HepG2 (cell line): Measurements from ENCODE around the gene GPSM1. TPM values are rescaled to one million over a fixed set of nuclear protein-coding genes. Genes with fewer than 3 reads are reported as not detected.

Experiments used
- ATAC-seq: fragments of 200-7000 bp; cut with Tn5 transposase; 3 replicates; pipeline ENCODE4 v1.9.1; 2020; ENCODE audit warnings: mild to moderate bottlenecking, moderate library complexity
- BruUV-seq: library from RNA; stranded (reverse); fragments of 400-500 nt; replicated peaks from 2 replicates; lab custom pipeline; 2021; lab: Mats Ljungman, UMichigan
- CTCF ChIA-PET: fragments of 300-600 bp; formaldehyde crosslinking; extraction: SDS; loops from one replicate; lab custom pipeline; 2021; ENCODE audit warnings: low total read pairs, inconsistent platforms, low intra/inter-chr PET ratio; lab: Yijun Ruan, JAX
- POLR2A ChIA-PET: fragments of 350-600 bp; sonication (Branson Sonifier 250); formaldehyde crosslinking; loops from one replicate; lab custom pipeline; 2020; ENCODE audit warnings: antibody characterized with exemption, inconsistent platforms; lab: Yijun Ruan, JAX
- DNase-seq: peaks from one replicate; pipeline ENCODE4 v3.0.0-alpha.2; 2015; ENCODE audit warnings: low spot score
- FAIRE-seq: peaks from 3 replicates; lab custom pipeline; 2011; peaks lifted over from hg19 to GRCh38; lab: Jason Lieb, UNC
- H2AFZ ChIP-seq: one replicate; pipeline ENCODE4 v1.6.1; 2011; ENCODE audit warnings: low read length, inconsistent platforms
- H3K27ac ChIP-seq: fragments of 300-600 bp; 3 replicates; pipeline ENCODE4 v1.8.0; 2011; ENCODE audit warnings: mixed run types, mild to moderate bottlenecking, mixed read lengths, low read length, inconsistent platforms; ENCODE audit not compliant: insufficient read depth; ENCODE audit errors: extremely low read length
- H3K27me3 ChIP-seq, 2 experiments: fragments of 200-600 bp in 1 of 2; 2 replicates in 1 of 2; 3 replicates in 1 of 2; pipeline versions ENCODE4 v1.6.0 to v1.8.0; 2011; ENCODE audit warnings: low read length in 2 of 2, mild to moderate bottlenecking in 2 of 2, moderate library complexity in 2 of 2, inconsistent platforms in 1 of 2; ENCODE audit not compliant: insufficient read depth in 2 of 2, control insufficient read depth in 1 of 2
- H3K36me3 ChIP-seq, 2 experiments: fragments of 200-600 bp in 1 of 2; replicated peaks in 1 of 2; 2 replicates in 1 of 2; 3 replicates in 1 of 2; pipeline versions ENCODE4 v1.5.1 to v1.8.0; 2011; ENCODE audit warnings: low read length in 2 of 2, inconsistent platforms in 1 of 2; ENCODE audit not compliant: insufficient read depth in 2 of 2, control insufficient read depth in 1 of 2
- H3K4me1 ChIP-seq: 2 replicates; pipeline ENCODE4 v1.5.1; 2012; ENCODE audit warnings: low read length, inconsistent platforms; ENCODE audit not compliant: insufficient read depth
- H3K4me2 ChIP-seq: 2 replicates; pipeline ENCODE4 v1.6.0; 2011; ENCODE audit warnings: low read depth, low read length, inconsistent platforms
- H3K4me3 ChIP-seq, 3 experiments: fragments of 200-600 bp in 1 of 3; sonication (generic), shearing (Covaris generic) in 1 of 3; replicated peaks in 1 of 3; 2 replicates each; pipeline ENCODE4 v1.5.1; 2011 to 2016; ENCODE audit warnings: low read length in 3 of 3, inconsistent platforms in 2 of 3, low read depth in 2 of 3, mild to moderate bottlenecking in 2 of 3, control low read depth in 1 of 3, mixed read lengths in 1 of 3; ENCODE audit not compliant: insufficient read depth in 1 of 3
- H3K79me2 ChIP-seq: one replicate; pipeline ENCODE4 v1.6.1; 2011; ENCODE audit warnings: low read length, inconsistent platforms; ENCODE audit not compliant: insufficient read depth
- H3K9ac ChIP-seq: 2 replicates; pipeline ENCODE4 v1.6.0; 2011; ENCODE audit warnings: mild to moderate bottlenecking, low read depth, low read length, inconsistent platforms; ENCODE audit not compliant: insufficient read depth
- H3K9me3 ChIP-seq: 2 replicates; pipeline ENCODE4 v1.5.1; 2012; ENCODE audit warnings: mild to moderate bottlenecking, low read length
- H4K20me1 ChIP-seq: 2 replicates; pipeline ENCODE4 v1.6.0; 2011; ENCODE audit warnings: inconsistent platforms, mild to moderate bottlenecking, low read length, moderate library complexity; ENCODE audit not compliant: insufficient read depth
- ATAD3A ChIP-seq: sonication (generic); formaldehyde crosslinking; IDR thresholded peaks from 2 replicates; pipeline ENCODE4 v1.4.0; 2020; ENCODE audit warnings: missing genetic modification reagents
- FOXJ3 ChIP-seq: sonication (generic); formaldehyde crosslinking; IDR thresholded peaks from 2 replicates; pipeline ENCODE4 v1.4.0; 2020; ENCODE audit warnings: missing genetic modification reagents, mild to moderate bottlenecking, borderline replicate concordance
- GLI4 ChIP-seq: sonication (generic); formaldehyde crosslinking; IDR thresholded peaks from 2 replicates; pipeline ENCODE4 v1.5.1; 2020; ENCODE audit warnings: missing genetic modification reagents, mild to moderate bottlenecking, moderate library complexity, borderline replicate concordance
- HHEX ChIP-seq: IDR thresholded peaks from 2 replicates; pipeline ENCODE4 v1.6.1; 2016; ENCODE audit warnings: control low read depth
- NCOA2 ChIP-seq: sonication (generic); formaldehyde crosslinking; IDR thresholded peaks from 2 replicates; pipeline ENCODE4 v1.8.0; 2022; ENCODE audit warnings: inconsistent platforms
- REPIN1 ChIP-seq: sonication (generic); formaldehyde crosslinking; IDR thresholded peaks from 2 replicates; pipeline ENCODE4 v1.8.0; 2022; ENCODE audit warnings: missing genetic modification reagents, low read depth, mild to moderate bottlenecking, borderline replicate concordance
- SMARCE1 ChIP-seq: fragments of 450-650 bp; IDR thresholded peaks from 2 replicates; pipeline ENCODE4 v1.6.1; 2017; ENCODE audit warnings: borderline replicate concordance
- SNAPC2 ChIP-seq: sonication (generic); formaldehyde crosslinking; IDR thresholded peaks from 2 replicates; pipeline ENCODE4 v1.8.1; 2022; ENCODE audit warnings: mild to moderate bottlenecking, missing genetic modification reagents
- ZNF484 ChIP-seq: sonication (generic); formaldehyde crosslinking; IDR thresholded peaks from 2 replicates; pipeline ENCODE4 v1.5.1; 2020; ENCODE audit warnings: mild to moderate bottlenecking, low read depth, missing genetic modification reagents, borderline replicate concordance
- ZNF737 ChIP-seq: sonication (generic); formaldehyde crosslinking; IDR thresholded peaks from 2 replicates; pipeline ENCODE4 v1.5.0; 2020; ENCODE audit warnings: missing genetic modification reagents, mild to moderate bottlenecking, borderline replicate concordance
- WGBS: methylation state at CpG from one replicate; pipeline ENCODE4 v1.1.6; 2017; ENCODE audit warnings: low lambda C conversion rate; 5-methylcytosine and 5-hydroxymethylcytosine counted together
- in situ Hi-C: cut with HindIII; loops from 2 replicates; pipeline ENCODE4 v1.10.0; 2017; ENCODE audit warnings: low pct_unique_long_range_greater_than_20kb; ENCODE audit not compliant: extremely low pct_ligation_motif_present
- intact Hi-C: fragments of 100-400 bp; cut with micrococcal nuclease; formaldehyde crosslinking; loops from one replicate; pipeline ENCODE4 v1.10.0; 2022; ENCODE audit not compliant: unreplicated experiment
- polyA plus RNA-seq, 8 experiments: library from polyadenylated mRNA; depleted of rRNA in 3 of 8; stranded (reverse) in 7 of 8; unstranded in 1 of 8; fragments of >200 nt; fragmentation: Illumina TruSeq in 4 of 8; extraction: Trizol in 4 of 8; gene quantifications; 2 replicates each; pipeline versions ENCODE4 v1.2.1 to v1.2.3, GENCODE V29; 2011 to 2016; ENCODE audit warnings: low read depth in 4 of 8, missing spikeins in 1 of 8, mixed read lengths in 1 of 8; ENCODE audit not compliant: insufficient read depth in 1 of 8
- total RNA-seq, 5 experiments: library from RNA; depleted of rRNA; stranded (reverse); fragments of >200 nt; fragmentation: Illumina TruSeq; extraction: Trizol; gene quantifications; 2 replicates each; pipeline ENCODE4 v1.2.3, GENCODE V29; 2016; ENCODE audit warnings: low read depth in 1 of 5
- TF ChIP-seq, protein P1 (sequence below): sonication (generic); formaldehyde crosslinking; IDR thresholded peaks from 2 replicates; pipeline ENCODE4 v1.8.1; 2023; ENCODE audit warnings: mild to moderate bottlenecking, moderate library complexity, missing genetic modification reagents
- TF ChIP-seq, protein P2 (sequence below): sonication (generic); formaldehyde crosslinking; IDR thresholded peaks from 2 replicates; pipeline ENCODE4 v1.5.1; 2020; ENCODE audit warnings: missing genetic modification reagents, mild to moderate bottlenecking, borderline replicate concordance

The GPSM1 gene
- total and polyA plus RNA-seq, 2 of the 13 experiments (the other 11 are each of a cell fraction or from before 2014, with no cell fraction given) = 1.0 to 2.4 TPM

DNA sequence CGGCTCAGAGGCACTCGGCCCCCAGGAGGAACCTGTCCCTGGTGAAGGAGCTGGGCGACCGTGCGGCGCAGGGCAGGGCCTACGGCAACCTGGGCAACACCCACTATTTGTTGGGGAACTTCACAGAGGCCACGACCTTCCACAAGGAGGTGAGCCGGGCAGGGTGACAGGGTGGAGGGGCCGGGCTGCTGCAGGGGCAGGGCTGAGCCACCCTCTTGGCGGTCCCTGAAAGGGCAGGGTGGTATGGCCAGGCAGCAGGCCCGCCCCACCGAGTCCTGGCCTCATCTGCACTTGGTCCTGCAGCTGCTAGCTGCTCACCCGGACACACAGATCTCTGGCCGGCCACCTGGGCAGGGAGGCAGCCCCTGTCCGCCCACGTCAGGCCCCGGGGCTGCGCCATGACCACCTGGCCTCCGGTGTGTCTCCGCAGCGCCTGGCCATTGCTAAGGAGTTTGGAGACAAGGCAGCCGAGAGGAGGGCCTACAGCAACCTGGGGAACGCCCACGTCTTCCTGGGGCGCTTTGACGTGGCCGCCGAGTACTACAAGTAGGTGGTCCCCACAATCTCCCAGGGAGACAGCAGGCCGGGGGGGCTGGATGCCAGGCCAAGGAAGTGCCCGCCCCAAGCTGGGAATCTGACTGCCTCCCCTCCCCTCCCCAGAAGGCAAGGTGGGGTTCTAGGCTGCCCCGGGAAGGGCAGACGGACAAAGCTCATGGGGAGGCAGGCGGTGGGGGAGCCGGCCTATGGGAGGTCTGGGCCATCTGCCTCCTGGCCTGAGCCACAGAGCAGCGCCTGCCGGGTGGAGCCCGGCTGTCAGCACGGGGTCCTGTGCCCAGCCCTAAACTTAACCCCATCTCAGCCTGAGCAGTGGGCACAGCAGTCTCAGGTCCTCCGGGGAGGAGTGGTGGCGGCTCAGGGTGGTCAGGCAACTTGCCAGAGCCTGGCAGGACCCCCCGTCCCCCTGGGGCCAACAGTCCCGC, 10.4 kb downstream of the GPSM1 start:
- Histone ChIP-seq H3K4me3 (no peak overlapping the region), H3K27ac (no peak overlapping the region), H3K4me2 (no peak overlapping the region), H3K36me3 (no peaks in the 10 kb centered on the region), H3K4me1 (peaks cover 30% of the 10 kb centered on the region), H3K9me3 (no peaks in the 10 kb centered on the region), H2AFZ (no peak overlapping the region), H3K79me2 (no peaks in the 10 kb centered on the region), H4K20me1 (no peaks in the 10 kb centered on the region), H3K9ac (no peak overlapping the region), H3K27me3 (peaks cover 4 to 15% of the 10 kb centered on the region in 2 experiments; a peak in 3 of 5 replicates)
- in situ Hi-C loops (loop anchor here (25.0 kb wide), 1 partner anchor 300 kb away; no protein-coding TSS in a partner anchor), intact Hi-C loops (loop anchor here (5.0 kb wide), 1 partner anchor 35 kb away; the partner anchor contains the start of gene CARD9)
- no peak for FAIRE-seq
- DNase-seq = no peak
- WGBS = 53% methylated on average over 6 of the region's 43 CpGs
- TF ChIP-seq ZNF737 (CRISPR knock-in tag) (no peak), ZNF484 (no peak), SMARCE1 (no peak), SNAPC2 (CRISPR knock-in tag) (no peak)
- POLR2A ChIA-PET = interaction anchor here (1.0 kb wide), 1 partner anchor 8 kb away, joined by 4 read pairs; no protein-coding TSS in a partner anchor
- ATAC-seq = no peak
- BruUV-seq = no TSS peak
- CTCF ChIA-PET = no interaction called here

- ChIA-PET CTCF (interaction anchor here (1.3 to 2.6 kb wide), 3 partner anchors 26 to 62 kb away, joined by 10 to 18 read pairs (median 12); partner anchors contain the start of genes CARD9, DNLZ and SNAPC4), POLR2A (no interaction called here)
- Histone ChIP-seq H3K9ac (no peak overlapping the region), H3K4me1 (peaks cover 38% of the 10 kb centered on the region), H3K27me3 (peaks cover 4 to 15% of the 10 kb centered on the region in 2 experiments; a peak in 3 of 5 replicates), H2AFZ (no peak overlapping the region), H3K79me2 (no peaks in the 10 kb centered on the region), H3K4me2 (no peak overlapping the region), H4K20me1 (no peaks in the 10 kb centered on the region), H3K9me3 (no peaks in the 10 kb centered on the region), H3K4me3 (no peak overlapping the region), H3K27ac (no peak overlapping the region), H3K36me3 (no peaks in the 10 kb centered on the region)
- intact Hi-C loops (loop anchor here (5.0 kb wide), 1 partner anchor 34 kb away; the partner anchor contains the start of gene CARD9), in situ Hi-C loops (loop anchor here (25.0 kb wide), 1 partner anchor 299 kb away; no protein-coding TSS in a partner anchor)
- 80% methylated on average over 4 of the region's 25 CpGs for WGBS
- FAIRE-seq (no peak), DNase-seq (no peak), ATAC-seq (no peak)
- BruUV-seq = no TSS peak
- TF ChIP-seq FOXJ3 (CRISPR knock-in tag) = no peak
- TF ChIP-seq, protein P1, sequence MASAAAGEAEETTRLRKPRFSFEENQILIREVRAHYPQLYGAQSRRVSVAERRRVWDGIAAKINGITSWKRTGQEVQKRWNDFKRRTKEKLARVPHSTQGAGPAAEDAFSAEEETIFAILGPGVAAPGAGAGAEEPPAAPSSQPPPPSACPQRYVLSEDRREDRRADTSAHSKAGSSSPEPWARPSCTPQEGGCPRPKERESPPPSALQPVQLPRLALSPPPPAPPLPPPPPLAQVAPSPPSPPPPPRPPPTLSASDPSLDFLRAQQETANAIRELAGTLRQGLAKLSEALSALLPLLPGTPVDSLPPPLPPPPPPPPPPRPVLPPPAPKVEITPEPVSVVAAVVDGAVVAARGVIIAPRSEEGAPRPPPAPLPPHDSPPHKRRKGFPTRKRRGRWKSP (CRISPR knock-in tag) = no peak
- TF ChIP-seq NCOA2 = no peak
- TF ChIP-seq, protein P2, sequence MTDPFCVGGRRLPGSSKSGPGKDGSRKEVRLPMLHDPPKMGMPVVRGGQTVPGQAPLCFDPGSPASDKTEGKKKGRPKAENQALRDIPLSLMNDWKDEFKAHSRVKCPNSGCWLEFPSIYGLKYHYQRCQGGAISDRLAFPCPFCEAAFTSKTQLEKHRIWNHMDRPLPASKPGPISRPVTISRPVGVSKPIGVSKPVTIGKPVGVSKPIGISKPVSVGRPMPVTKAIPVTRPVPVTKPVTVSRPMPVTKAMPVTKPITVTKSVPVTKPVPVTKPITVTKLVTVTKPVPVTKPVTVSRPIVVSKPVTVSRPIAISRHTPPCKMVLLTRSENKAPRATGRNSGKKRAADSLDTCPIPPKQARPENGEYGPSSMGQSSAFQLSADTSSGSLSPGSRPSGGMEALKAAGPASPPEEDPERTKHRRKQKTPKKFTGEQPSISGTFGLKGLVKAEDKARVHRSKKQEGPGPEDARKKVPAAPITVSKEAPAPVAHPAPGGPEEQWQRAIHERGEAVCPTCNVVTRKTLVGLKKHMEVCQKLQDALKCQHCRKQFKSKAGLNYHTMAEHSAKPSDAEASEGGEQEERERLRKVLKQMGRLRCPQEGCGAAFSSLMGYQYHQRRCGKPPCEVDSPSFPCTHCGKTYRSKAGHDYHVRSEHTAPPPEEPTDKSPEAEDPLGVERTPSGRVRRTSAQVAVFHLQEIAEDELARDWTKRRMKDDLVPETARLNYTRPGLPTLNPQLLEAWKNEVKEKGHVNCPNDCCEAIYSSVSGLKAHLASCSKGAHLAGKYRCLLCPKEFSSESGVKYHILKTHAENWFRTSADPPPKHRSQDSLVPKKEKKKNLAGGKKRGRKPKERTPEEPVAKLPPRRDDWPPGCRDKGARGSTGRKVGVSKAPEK = no peak
- no peak for TF ChIP-seq REPIN1 (CRISPR knock-in tag)
- no peak for TF ChIP-seq ATAD3A (CRISPR knock-in tag)
- TF ChIP-seq GLI4 = no peak
- TF ChIP-seq HHEX (CRISPR knock-in tag) = no peak
These were observed 11.2 kb downstream of the GPSM1 start for GRCh38 chr9:136338511-136338910.
